Heart left ventricle (tissue), 13 donors: ENCODE results near the gene NEK10.

Experiments
- POLR2A ChIP-seq, 2 donors: fragments of 450-650 bp; IDR thresholded peaks; one replicate each; pipeline ENCODE4 v1.6.1; 2017; ENCODE audit warnings: antibody characterized with exemption in 2 of 2, mild to moderate bottlenecking in 2 of 2, moderate library complexity in 2 of 2
- TF ChIP-seq, protein P1 (sequence below), 12 donors: fragments of 200-600 bp; sonication (generic) in 4 of 12; IDR thresholded peaks; one replicate each; pipeline versions ENCODE4 v1.5.0 to v1.8.0; 2018 to 2022; ENCODE audit warnings: antibody characterized with exemption in 12 of 12, mild to moderate bottlenecking in 5 of 12
- donor health status: ischemic (EF 13 %, LVEDD 7.1; RV severe dilation, severe dysfunction).
- donor health status: DM: no; HTN: yes; CAD: no.
- donor health status: DM: no; HTN: no; CAD: no.
- donor health status: ischemic (EF 25% LVEDD 6.9; RV normal size, moderate dysfunction).
- donor health status: ischemic (EF 25% LVEDD 5.7; RV mildly dilated, moderate dysfunction).
- donor health status: ischemic (EF 35%, LVEDD 5.7; RV mildly dilated, moderate dysfunction).
- donor health status: nonischemic (EF 11% LVEDD 7.7; RV severe dilation, severe dysfunction).
- donor health status: DM: yes; HTN: yes; CAD: no.
- donor health status: PGD.
- donor health status: ischemic (EF 29% LVEDD 5.4; RV normal size, mild dysfunction).
- donor health status: nonischemic (EF 23%, LVEDD 6.1; RV moderate dilation, normal function).

DNA sequence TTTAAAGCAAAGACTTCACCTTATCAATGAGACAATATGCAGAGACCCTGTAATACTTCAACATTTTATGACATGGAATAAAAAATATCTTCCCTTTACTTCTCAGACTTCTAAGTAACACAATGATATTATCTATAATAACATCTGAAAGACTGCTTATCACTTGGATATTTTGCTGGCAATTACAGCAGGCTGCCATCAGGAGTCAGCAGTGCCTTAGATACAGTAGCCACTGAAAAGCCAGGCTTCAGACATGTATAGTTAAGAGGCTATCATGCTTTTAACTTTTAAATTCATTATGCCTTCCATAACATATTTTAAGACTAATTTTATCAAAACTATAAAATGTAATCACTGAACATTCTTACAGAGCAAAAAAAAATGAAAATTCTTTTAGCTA, 227.5 kb downstream of the NEK10 start:
- TF ChIP-seq POLR2A (IDR thresholded peaks at IDR 0.05) = no peak
- TF ChIP-seq, protein P1, sequence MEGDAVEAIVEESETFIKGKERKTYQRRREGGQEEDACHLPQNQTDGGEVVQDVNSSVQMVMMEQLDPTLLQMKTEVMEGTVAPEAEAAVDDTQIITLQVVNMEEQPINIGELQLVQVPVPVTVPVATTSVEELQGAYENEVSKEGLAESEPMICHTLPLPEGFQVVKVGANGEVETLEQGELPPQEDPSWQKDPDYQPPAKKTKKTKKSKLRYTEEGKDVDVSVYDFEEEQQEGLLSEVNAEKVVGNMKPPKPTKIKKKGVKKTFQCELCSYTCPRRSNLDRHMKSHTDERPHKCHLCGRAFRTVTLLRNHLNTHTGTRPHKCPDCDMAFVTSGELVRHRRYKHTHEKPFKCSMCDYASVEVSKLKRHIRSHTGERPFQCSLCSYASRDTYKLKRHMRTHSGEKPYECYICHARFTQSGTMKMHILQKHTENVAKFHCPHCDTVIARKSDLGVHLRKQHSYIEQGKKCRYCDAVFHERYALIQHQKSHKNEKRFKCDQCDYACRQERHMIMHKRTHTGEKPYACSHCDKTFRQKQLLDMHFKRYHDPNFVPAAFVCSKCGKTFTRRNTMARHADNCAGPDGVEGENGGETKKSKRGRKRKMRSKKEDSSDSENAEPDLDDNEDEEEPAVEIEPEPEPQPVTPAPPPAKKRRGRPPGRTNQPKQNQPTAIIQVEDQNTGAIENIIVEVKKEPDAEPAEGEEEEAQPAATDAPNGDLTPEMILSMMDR (IDR thresholded peaks at IDR 0.05) = no peak
